Cardiac fibroblast (primary cell): ENCODE data around the gene SYT1.
A peak's percentile ranks its signal among the peaks of the same experiment; 100 is the strongest.

Source experiments
- DNase-seq, 2 donors: peaks; one replicate each; pipeline versions ENCODE4 v3.0.0 to v3.0.0-alpha.2; 2010; ENCODE audit warnings: low read depth in 2 of 2
- H3K4me3 ChIP-seq, 2 donors: replicated peaks in 1 of 2; 1 replicate in 1 of 2; 2 replicates in 1 of 2; pipeline ENCODE4 v1.5.1; 2011; ENCODE audit warnings: low read depth in 2 of 2, low read length in 2 of 2, mild to moderate bottlenecking in 2 of 2, moderate library complexity in 1 of 2
- TF ChIP-seq, protein P1 (sequence below): IDR thresholded peaks from one replicate; pipeline ENCODE4 v1.5.1; 2011; ENCODE audit warnings: low read depth, mild to moderate bottlenecking, low read length, inconsistent platforms

SYT1 gene

DNA sequence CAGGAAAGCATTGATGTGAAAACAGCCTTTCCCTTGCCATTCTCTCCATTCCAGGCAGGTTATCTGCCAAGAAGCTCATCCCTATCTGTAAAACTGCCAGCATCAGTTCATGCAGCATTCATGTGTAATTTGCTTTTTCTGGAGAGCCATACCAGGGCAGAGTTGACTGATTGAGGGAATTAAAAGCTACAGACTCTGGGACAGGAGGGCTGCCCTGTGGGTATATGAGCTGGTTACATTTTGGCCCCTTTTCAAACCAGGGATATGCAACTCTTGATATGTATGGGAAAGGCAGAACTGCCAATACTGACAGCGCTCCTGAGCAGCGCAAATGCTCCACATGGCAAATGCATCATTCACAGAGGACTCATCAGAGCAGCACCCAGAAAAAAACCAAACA lies 53.7 kb downstream of the SYT1 start:
- H3K4me3 ChIP-seq, result no peak overlapping the region
- DNase-seq, result no peak
- TF ChIP-seq, protein P1, sequence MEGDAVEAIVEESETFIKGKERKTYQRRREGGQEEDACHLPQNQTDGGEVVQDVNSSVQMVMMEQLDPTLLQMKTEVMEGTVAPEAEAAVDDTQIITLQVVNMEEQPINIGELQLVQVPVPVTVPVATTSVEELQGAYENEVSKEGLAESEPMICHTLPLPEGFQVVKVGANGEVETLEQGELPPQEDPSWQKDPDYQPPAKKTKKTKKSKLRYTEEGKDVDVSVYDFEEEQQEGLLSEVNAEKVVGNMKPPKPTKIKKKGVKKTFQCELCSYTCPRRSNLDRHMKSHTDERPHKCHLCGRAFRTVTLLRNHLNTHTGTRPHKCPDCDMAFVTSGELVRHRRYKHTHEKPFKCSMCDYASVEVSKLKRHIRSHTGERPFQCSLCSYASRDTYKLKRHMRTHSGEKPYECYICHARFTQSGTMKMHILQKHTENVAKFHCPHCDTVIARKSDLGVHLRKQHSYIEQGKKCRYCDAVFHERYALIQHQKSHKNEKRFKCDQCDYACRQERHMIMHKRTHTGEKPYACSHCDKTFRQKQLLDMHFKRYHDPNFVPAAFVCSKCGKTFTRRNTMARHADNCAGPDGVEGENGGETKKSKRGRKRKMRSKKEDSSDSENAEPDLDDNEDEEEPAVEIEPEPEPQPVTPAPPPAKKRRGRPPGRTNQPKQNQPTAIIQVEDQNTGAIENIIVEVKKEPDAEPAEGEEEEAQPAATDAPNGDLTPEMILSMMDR, result no peak

DNA sequence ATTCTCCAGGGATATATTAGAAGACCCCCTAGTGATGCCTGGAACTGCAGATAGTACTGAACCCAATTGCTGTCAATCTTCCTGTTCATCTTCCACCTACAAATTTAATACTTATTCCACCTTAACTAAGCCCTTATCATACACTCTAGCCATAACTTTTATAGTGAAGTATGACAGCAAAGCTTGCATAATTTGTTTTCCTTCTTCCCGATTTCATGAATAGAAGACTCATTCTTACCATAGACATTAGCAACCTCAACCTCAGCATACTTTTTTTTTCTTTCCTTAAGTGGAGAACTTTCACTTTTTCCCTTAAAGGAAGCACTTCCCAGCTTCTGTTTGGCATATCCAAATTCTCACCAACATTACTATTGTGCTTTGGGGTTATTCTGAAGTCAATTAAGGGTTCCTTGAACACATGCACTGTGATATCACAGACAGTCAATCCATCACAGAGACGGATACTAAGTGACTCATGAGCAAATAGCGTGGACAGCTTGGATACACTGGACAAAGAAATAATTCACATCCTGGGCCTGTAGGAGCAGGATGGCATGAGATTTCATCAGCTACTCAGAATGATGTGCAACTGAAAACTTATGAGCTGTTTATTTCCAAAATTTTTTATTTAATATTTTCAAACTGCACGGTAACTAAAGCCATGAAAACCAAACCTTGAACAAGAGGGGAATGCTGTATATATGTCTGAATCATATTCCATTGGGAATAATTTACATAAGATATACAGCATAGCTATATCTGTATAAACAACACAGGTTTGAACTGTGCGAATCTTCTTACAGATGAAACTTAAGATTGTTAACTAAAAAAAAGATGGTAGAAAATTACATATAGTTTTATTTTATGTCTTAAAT lies 63.9 kb downstream of the SYT1 start:
- TF ChIP-seq, protein P1, result no peak
- DNase-seq, result peak; percentile 52 to 76
- H3K4me3 ChIP-seq, result no peak overlapping the region

DNA sequence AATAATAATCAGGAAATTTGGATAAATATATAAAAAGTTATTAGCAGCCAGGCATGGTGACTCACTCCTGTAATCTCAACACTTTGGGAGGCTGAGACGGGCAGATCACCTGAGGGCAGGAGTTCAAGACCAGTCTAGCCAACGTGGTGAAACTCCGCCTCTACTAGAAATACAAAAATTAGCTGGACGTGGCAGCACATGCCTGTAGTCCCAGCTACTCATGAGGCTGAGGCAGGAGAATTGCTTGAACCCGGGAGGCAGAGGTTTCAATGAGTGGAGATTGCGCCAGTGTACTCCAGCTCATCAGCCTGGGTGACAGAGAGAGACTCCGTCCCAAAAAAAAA lies 64.5 kb downstream of the SYT1 start:
- TF ChIP-seq, protein P1, result no peak
- H3K4me3 ChIP-seq, result no peak overlapping the region
- DNase-seq, result no peak

DNA sequence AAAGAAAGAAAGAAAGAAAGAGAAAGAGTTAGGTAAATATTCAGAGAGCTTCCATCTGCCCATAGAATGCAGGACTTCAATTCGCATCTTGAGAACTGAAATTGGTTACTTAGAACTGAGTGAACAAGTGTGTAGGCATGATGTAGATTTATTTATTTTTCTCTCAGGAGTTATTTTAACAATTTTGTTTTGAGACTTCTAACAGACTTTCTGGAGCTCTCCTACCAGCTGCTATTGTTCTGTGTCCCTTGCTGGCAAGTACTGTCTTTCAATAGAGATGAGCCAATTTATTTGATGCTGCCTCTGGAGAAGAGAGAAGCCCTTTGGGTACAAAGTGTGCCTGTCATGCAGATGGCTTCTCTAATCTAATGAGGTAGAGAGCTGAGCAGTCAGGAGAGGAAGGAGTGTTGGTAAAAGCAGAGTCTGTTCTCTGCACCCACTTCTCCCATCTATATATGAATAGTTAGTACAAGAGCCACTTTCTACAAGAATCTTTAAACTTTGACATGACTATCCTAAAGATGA lies 67.0 kb downstream of the SYT1 start:
- no peak overlapping the region for H3K4me3 ChIP-seq
- DNase-seq, result no peak
- TF ChIP-seq, protein P1, result no peak

DNA sequence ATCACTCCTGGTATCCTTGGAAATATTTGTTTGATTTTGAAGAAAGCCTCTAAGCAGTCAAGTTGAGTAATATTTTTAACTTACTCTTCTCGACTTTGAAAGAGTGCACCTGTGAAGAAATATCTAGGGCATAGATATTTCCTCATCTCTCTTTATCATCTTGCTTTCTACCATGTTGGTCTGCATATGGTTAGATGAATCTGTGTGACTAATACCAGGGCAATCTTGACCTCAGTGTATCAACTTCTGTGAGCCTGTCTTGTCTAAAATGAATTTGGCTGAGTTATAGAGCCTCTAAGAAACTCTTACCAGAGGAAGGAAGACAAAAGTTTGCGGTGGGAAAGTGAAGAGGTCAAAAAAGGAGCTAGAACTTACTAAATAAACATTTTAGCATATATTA lies 68.4 kb downstream of the SYT1 start:
- no peak overlapping the region for H3K4me3 ChIP-seq
- TF ChIP-seq, protein P1, result no peak
- DNase-seq, result no peak

DNA sequence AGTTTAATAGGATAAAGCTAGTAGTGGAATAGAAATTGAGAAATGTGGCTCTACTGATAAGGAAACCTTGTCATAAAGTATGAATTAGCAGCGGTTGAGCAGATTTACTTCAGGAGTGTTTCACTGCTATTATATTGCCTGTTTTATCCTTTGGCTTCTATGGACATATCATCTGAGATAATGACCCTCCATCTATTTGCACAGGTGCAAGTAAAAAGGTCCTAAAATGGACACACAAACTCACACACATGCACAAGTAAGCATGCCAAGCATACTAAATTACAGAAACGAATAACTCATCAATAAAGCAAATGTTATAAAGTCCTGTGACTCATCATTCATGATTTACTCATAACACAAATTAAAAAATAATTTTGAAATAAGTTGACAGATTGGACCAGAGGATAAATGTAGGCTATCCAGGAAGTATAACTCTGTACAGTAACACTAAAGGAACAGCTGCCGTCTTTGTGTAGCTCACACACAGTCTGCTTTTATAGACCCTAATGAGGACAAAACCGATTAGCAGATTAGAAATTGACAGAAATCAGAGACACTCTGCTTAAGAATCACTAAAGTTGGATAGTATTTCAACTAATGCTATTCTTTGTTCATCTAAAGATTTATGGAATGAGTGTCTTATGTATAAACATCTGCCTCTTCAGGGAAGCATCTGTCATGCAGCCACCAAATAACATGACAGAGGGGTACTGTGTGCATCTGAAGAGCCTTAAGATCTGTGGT lies 73.9 kb downstream of the SYT1 start:
- TF ChIP-seq, protein P1, result no peak
- DNase-seq, result no peak
- no peak overlapping the region for H3K4me3 ChIP-seq
